Measurements from ENCODE around the gene UBFD1.
"Not testable (repeated sequence)": the region's sequence is repeated elsewhere in the genome, so short reads cannot be mapped to it uniquely, and the experiment has no call there.

Gene UBFD1

DNA sequence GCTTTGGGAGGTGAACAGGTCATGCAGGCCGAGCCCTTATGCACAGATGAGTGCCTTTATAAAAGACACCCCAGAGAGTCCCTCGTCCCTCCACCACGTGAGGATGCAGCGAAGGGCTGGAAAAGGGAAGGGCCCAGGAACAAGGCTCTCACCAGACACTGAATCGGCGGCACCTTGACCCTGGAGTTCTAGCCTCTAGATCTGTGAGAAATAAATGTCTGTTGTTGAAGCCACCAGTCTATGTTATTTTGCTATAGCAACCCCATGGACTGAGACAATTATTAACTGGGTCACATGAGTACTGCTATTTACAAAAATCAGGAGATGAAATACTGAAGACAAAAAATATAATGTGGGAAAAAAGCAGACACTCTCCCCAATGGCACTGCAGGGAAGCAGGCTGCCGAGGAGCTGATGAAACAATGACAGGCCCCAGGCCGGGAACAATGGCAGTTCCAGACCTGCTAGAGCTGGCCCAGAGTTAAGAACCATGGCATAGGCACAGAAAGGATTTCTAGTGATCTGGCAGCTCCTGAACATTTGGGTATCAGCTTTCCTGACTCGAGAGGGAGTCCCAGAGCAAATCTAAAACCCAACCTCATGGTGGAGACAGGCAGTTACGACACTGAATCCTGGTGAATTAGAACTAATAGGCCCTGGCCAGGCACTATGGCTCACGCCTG, 29.4 kb upstream of the UBFD1 start:
- no peak for DNase-seq (ENCODE audit: low spot score)

DNA sequence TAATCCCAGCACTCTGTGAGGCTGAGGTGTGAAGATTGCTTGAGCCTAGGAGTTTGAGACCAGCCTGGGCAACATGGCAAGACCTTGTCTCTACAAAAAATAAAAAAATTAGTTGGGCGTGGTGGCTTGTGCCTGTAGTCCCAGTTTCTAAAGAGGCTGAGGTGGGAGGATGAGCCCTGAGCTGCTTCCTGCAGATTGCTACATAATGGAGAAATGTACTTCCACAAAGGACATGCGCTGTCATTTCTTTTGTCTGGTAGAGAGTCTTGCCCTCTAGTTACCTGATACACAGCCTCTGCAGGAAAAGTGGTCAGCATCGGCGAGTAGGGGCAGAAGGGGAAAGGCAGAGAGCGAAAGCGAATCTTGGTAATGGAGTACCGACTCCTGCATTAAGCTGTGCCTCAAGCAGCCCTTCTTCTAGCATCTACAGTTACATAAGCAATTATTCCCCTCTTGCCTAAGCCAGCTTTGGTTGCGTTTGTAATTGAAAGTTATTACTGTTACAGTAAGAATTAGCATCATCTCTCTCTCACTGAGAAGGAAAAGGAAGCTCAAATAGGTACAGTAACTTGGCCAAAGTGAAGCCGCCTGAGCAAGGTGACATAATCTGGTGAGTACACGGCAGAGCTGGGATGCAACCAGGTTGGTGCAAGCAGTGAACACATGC, 28.8 kb upstream of the UBFD1 start:
- DNase-seq (ENCODE audit: low spot score) = no peak

DNA sequence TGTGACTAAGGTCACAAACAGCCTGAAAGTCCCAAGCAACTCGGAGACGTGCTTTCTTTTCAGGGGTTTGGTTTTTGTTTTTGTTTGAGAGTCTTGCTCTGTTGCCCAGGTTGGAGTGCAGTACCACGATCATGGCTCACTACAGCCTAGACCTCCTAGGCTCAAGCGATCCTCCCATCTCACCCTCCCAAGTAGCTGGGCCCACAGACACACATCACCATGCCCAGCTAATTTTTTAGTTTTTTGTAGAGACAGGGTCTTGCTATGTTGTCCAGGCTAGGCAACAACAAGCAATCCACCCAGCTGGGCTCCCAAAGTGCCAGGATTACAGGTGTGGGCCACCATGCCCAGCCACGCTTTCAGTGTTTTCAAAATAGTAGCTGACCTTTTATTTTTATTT, 27.5 kb upstream of the UBFD1 start:
- DNase-seq (ENCODE audit: low spot score) = no peak

DNA sequence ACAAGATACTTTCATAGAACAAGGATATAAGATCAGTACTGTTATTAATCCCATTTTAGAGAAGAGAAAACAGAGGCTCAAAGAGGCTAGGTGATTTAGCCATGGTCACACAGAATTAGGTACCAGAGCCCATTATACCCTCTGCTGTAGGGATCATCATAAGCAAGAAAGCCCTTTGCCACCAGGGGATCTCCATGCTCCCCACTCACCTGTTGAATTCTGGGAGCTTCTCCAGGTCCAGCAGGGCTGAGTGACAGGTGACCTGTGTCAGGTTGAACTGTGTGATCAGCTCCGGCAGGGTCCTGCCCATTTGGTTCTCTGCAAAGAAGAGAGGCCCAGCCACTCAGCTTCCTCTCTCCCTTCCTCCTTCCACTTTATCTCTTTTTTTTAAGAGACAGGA, 25.1 kb upstream of the UBFD1 start:
- DNase-seq (ENCODE audit: low spot score) = no peak

DNA sequence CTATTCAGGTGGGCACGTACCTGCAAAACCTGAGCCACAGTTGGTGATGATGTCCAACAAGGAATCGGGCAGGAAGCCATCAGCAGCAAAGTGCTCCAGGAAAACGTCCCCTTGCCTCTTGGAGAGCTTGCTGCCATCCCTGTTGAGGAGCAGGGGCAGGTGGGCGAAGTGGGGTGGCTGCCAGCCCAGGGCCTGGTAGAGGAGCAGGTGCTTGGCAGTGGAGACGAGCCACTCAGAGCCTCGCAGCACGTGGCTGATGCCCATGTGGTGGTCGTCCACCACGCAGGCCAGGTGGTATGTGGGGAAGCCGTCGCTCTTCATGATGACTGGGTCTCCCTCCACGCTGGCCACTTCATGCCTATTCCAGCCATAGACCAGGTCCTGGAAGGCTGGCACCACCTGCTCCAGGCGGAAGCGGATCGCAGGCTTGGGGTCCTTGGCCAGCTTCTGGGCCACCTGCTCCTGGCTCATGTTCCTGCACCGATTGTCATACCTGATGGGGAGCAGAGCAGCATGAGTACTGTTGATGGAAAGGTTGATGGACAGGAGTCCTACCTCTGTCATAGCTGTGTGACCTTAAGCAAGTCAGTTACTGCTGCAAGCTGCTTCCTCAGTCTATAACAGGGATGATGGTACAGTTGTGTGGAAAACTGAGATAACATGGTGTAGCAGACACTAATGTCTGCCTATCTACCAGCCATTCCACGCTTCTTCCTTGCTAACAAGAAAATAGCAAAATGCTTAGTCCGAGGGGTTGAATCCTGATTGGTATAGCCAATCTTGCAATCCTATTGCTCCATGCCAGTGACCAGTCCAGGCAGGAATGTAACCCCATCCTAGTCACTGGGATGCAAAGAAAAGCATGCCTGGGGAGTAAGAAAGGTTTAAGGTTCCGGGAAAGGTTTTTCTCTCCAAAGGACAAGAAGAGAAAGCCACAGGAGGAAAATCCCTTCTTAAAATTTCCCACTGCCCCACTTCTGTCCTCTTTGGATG, 22.4 kb upstream of the UBFD1 start:
- DNase-seq (ENCODE audit: low spot score) = no peak

DNA sequence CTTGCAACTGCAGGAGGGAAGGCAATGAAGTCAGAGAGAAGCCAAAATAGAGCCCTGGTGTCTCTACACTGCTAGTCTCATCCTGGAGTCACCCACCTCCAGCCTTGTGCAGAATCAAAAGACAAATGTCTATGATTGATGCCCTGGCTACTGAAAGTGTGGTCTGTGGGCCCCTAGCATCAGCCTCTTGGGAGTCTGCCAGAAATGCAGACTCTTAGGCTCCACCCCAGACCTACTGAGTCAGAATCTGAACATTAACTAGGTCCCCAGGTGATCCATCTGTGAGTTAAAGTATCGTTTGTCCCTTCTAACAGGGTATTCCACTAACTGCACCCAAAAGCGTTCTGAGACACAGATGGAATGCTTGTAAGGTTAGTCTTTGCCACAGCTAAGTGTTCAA, 21.6 kb upstream of the UBFD1 start:
- no peak for DNase-seq (ENCODE audit: low spot score)

DNA sequence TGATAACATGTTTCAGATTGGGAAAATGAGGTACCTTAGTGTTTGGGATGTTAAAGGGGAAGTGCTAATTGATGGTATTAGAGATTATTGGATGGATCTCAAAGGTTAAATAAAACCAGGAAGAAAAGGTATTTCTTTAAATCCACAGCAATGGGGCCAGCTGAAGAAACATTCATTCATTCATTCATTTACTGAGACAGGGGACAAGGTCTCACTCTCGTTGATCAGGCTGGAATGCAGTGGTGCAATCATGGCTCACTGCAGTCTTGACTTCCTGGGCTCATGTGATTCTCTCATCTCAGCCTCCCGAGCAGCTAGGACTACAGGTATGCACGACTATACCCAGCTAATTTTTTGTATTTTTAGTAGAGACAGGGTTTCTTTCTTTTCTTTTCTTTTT, 20.1 kb upstream of the UBFD1 start:
- DNase-seq (ENCODE audit: low spot score) = no peak

DNA sequence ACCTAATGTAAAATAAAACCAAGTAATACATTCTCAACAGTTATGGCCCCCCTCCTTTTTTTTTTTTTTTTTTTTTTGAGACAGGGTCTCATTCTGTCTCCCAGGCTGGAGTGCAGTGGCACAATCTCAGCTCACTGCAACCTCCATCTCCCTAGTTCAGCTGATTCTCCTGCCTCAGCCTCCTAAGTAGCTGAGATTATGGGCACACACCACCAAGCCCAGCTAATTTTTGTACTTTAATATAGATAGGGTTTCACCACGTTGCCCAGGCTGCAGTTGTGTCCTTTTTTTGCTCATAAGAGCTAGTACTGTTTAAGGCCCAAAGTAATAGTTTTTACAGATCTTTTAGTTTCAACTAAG, 18.6 kb upstream of the UBFD1 start:
- no peak for DNase-seq (ENCODE audit: low spot score)

DNA sequence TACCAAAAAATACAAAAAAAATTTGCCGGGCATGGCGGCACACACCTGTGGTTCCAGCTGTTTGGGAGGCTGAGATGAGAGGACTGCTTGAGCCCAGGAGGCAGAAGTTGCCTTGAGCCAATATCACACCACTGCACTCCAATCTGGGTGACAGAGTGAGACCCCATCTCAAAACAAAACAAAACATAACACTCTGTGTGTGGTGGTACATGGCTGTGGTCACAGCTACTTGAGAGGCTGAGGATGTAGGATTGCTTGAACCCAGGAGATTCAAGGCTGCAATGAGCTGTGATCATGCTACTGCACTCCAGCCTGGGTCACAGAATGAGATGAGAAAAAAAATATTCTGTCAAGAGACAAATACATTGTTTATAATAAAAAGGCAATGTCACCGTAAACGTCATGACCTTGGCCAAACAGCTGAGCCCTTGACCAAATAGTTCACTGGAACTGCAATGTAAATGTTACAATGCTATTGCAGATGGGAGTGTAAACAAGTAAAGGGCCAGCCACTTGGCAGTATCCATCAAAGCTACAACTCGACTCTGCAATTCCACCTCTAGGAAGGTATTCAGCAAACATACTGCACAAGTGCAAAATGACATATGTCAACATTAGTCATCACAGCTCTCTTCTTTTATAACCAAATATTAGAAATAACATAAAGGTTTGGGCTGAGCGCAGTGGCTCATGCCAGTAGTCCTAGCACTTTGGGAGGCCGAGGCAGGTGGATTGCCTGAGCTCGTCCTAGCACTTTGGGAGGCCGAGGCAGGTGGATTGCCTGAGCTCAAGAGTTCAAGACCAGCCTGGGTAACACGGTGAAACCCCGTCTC, 17.3 kb upstream of the UBFD1 start:
- DNase-seq (ENCODE audit: low spot score) = no peak

DNA sequence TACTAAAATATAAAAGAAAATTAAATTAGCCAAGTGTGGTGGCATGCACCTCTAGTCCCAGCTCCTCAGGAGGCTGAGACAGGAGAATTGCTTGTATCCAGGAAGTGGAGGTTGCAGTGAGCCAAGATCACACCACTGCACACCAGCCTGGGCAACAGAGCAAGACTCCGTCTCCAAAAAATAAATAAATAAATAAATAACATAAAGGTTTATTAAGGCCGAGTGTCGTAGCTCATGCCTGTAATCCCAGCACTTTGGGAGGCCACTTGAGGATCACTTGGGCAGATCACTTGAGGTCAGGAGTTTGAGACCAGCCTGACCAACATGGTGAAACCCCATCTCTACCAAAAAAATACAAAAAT, 16.7 kb upstream of the UBFD1 start:
- not testable (repeated sequence) for DNase-seq (ENCODE audit: low spot score)

DNA sequence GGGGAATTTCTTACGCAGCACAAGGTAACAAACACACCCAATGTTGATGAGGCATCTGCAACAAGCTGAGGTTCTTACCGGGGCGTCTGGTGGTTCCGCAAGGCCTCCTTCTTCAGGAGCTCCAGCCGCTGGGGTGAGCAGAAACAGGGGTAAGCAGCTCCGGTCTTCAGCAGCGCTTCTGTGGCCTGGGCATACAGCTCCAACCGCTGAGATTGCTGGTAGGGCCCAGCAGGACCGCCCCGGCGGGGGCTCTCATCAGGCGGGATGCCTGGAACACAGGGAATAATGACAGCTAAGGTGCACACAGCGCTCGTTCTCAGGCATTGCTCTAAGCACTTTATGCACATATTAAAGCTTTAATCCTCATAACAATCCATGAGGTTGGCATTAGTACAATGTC, 13.1 kb upstream of the UBFD1 start:
- DNase-seq (ENCODE audit: low spot score) = no peak

DNA sequence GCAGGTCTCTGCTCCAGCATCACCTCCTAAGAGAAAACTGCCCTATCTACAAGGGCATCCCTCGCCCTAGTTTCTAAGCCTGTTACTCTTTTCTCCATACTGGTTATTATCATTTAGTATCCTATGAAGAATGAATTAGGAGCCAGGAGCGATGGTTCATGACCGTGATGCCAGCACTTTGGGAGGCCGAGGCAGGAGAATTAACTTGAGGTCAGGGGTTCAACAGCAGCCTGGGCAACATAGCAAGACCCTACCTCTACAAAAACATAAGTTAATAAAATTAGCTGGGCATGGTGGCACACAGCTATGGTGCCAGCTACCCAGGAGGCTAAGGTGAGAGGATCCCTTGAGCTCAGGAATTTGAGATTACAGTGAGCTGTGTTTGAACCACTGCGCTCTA, 7.6 kb upstream of the UBFD1 start:
- DNase-seq (ENCODE audit: low spot score) = no peak

DNA sequence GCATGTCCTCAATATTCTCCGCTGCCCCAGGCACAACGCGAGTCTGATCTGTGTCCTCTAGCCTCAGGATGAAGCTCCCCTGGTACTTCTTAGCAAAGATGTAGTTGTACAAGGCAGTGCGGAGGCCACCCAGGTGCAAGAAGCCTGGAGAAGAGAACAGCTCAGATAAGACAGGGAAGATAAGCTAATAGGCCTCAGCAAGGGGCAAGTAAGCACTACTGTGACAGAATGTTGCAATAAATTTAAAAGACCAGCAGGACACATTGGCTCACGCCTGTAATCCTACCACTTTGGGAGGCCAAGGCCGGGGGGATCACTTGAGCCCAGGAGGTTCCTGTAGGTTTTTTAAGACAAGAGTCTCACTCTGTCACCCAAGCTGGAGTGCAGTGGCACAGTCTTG, 5.4 kb upstream of the UBFD1 start:
- DNase-seq (ENCODE audit: low spot score) = no peak

DNA sequence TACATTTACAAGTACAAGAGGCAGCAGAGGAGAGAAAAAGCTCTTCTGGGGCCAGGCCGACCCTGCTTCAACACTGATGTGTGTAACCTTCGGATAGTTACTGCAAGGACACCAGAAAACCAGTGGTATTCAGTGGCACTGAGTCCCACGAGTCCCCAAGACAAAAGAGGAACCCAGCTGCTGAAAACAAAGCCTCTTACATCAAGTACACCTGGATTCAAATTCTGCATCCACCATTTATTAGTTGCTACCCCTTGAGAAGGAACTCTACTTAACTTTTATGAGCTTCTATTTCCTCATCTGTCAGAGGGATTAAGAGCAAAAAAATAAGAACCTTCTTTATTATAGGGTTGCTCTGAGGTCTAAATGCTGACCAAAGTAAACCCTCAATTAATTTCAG, 3.0 kb upstream of the UBFD1 start:
- DNase-seq (ENCODE audit: low spot score) = no peak

DNA sequence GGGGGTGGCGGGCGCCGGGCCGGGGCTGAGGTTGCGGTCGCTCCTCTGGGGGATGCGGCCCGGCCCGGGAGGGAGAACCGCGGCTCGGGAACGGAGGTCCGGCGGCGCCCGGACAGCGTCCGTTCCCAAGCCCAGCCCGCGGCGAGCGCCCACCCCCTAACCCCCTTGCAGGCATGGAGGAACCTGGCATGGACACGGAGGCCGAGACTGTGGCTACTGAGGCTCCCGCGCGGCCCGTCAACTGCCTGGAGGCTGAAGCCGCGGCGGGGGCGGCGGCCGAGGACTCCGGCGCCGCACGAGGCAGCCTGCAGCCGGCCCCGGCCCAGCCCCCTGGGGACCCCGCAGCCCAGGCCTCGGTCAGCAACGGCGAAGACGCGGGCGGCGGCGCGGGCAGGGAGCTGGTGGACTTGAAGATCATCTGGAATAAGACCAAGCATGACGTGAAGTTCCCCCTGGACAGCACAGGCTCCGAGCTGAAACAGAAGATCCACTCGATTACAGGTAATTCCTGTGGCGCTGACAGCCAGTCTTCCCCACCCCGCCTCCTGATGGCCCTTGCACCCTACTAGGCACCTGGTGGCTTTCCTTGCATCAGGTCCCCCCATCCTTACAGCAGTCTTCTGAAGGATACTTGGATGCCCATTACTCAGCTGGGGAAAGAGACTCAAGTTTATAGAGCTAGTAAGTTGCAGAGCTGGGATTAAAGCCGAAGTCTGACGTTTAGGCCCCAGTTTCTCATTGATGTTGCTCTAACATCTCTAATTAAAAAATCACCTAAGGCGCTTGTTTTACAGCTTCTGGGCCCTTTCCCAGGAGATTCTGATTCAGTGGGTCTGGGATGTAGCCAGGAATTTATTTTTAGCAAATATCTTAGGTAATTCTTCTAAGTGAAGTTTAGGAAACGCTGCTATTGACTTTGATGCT, 514 bp downstream of the UBFD1 start:
- no peak for DNase-seq (ENCODE audit: low spot score)

DNA sequence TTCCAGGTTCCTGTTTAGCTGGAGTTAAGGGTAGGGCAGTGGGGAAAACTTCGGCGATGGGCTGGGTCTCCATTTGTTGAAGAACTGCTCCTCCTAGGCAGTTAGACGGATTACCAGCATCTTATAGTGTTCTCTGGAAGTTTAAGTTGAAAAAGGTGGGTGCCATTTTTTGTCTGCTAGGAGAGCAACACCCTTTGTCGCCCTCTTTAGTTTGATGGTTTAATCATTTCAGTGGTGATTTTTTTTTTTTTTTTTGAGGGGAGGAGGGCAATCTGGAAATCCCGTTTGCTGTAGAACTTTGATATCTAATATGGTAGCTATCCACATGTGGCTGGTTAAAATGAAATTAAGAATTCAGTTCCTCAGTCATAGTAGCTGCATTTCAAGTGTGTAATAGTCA, 4.1 kb downstream of the UBFD1 start:
- DNase-seq (ENCODE audit: low spot score) = no peak

DNA sequence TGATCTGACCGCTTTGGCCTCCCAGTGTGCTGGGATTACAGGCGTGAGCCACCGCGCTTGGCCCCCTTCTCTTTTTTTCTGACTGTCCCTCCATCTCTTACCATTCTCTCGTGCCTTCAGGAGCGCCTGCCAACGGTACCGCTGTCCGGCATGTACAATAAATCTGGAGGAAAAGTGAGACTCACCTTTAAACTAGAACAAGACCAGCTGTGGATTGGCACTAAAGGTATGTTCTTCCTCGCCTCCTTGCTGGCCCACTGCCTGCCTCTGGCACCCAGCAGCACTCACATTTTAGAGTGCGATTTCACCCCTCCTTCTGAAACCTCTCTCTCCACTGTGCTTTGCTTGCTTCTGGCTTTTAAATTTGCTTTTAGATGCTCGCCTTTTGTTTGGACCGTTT, 5.0 kb downstream of the UBFD1 start:
- no peak for DNase-seq (ENCODE audit: low spot score)

DNA sequence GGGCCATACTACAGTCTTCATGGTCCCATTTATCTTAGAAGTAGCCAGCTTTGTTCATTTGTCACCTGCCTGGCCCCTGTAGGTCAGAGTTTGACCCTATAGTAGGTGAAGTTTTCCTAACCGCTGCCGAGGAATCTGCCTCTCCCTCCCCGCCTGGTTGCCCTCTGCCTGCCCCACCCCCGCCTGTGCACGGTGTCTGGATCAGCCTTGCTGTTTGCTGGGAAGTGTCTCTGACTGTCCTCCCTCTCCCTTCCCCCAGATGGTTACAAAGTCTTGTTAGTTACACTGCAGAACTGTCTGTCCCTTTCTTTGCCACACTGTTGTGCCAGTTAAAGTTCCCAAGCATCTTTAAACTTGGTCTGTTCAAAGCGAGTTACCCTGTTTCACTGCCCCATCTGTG, 5.7 kb downstream of the UBFD1 start:
- no peak for DNase-seq (ENCODE audit: low spot score)

DNA sequence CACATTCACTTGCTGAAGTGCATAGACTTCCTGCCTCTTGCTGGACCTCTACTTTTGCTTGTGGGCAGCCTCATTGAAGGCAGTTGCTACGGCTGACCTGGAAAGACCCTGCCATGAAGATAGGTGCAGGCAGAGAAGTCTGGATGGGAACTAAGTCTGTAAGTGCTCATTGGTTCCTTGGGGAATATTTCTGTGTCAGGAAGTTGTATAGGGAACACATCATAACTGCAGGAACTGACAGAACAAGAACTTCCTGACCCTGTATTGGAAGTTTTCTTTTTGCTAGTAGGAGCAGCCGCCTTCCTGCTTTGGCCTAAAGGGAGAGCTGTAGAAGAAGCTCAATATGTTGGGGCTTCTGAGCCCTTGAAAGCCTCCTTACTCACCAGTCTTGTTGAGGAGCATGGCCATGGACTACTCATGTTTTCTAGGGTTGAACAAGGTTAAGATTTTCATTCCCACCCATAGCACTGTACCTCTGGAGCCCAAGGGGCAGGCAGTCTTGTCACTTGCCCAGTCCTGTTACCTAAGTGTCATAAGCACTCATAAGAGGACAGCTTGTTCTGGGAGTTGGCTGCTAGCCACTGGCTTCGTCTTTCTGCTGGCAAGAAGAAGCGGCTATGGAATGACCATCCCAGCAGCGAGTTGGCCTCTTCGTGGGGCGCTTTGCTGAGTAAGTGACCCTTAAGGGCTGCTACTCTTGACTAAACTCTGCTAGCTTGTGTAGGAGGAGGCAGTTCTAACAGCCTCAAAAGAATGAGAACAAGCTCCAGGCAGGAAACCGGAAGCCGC, 7.2 kb downstream of the UBFD1 start:
- DNase-seq (ENCODE audit: low spot score) = no peak

DNA sequence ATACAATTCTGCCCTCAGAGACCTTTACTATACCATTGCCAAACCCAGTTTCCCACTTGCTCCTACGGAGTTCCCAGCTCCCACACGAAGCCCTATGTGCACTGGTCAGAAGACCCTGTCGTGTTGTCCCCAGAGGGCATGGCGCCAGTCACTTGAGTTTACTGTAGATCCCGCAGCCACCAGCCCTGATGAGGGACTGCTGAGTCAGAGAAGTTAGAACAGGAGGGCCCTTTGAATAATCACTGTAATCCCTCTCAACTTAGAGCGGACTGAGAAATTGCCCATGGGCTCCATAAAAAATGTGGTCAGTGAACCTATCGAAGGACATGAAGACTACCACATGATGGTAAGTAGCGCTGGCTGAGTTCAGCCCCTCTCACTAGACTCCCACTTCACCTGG, 9.2 kb downstream of the UBFD1 start:
- peak; percentile 45 for DNase-seq (ENCODE audit: low spot score)

Measured in COLO829 (cell line).